T-helper 1 cell treated with Interleukin-12 subunit alpha and Interleukin-12 subunit beta and Interleukin-4 antibody, amounts not matched to agents 30 μg/mL and 1 μg/mL, for 36 hours (primary cell): ENCODE measurements around the gene BAAT.
"Not testable (repeated sequence)": the region's sequence is repeated elsewhere in the genome, so short reads cannot be mapped to it uniquely, and the experiment has no call there.

ENCODE experiments used
- H3K27ac Mint-ChIP-seq: one replicate; pipeline ENCODE4 v1.8.0; 2021; ENCODE audit warnings: mild to moderate bottlenecking, mixed read lengths
- H3K27me3 Mint-ChIP-seq: one replicate; pipeline ENCODE4 v1.8.0; 2021; ENCODE audit warnings: low read depth, mixed read lengths
- H3K36me3 Mint-ChIP-seq: one replicate; pipeline ENCODE4 v1.8.0; 2021; ENCODE audit warnings: low read depth, mixed read lengths
- H3K4me1 Mint-ChIP-seq: one replicate; pipeline ENCODE4 v1.8.0; 2021; ENCODE audit warnings: low read depth, mixed read lengths
- H3K4me3 Mint-ChIP-seq: one replicate; pipeline ENCODE4 v1.8.0; 2021; ENCODE audit warnings: mild to moderate bottlenecking, moderate library complexity, mixed read lengths
- H3K9me3 Mint-ChIP-seq: one replicate; pipeline ENCODE4 v1.8.0; 2021; ENCODE audit warnings: mixed read lengths

The BAAT gene

GRCh38 chr9:101327422-101327909 is 57.3 kb downstream of the BAAT start:
- H3K9me3 Mint-ChIP-seq, H3K4me1 Mint-ChIP-seq, H3K27me3 Mint-ChIP-seq, H3K4me3 Mint-ChIP-seq, H3K27ac Mint-ChIP-seq, H3K36me3 Mint-ChIP-seq: not testable (repeated sequence)

DNA sequence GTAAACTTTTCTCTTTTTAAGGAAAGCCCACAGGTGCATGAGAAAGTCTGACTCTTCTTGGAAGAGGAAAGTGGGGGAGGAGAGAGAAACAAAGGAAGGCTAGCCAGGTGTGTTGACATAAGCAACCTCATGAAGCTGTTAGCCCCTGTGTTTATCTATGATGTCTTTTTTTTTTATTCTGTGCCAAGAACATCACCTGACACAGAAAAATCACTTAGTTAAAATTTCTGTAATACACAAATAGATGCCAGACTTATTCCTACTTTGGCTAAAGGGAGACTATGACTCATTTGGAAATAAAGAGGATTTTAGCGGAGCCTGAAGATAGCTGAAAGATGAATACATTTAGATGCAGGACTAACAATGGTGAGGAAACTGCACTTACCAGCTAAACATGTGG is 58.3 kb downstream of the BAAT start:
- Mint-ChIP-seq H3K9me3 (no peaks in the 10 kb centered on the region), H3K27ac (no peak overlapping the region), H3K27me3 (peaks cover 4% of the 10 kb centered on the region), H3K4me3 (no peak overlapping the region), H3K36me3 (no peaks in the 10 kb centered on the region), H3K4me1 (no peaks in the 10 kb centered on the region)

GRCh38 chr9:101326035-101326434 is 58.8 kb downstream of the BAAT start:
- Mint-ChIP-seq H3K27ac (no peak overlapping the region), H3K4me3 (no peak overlapping the region), H3K36me3 (no peaks in the 10 kb centered on the region)

GRCh38 chr9:101325053-101325452 is 59.8 kb downstream of the BAAT start:
- Mint-ChIP-seq H3K27me3 (peaks cover 4% of the 10 kb centered on the region), H3K36me3 (no peaks in the 10 kb centered on the region), H3K4me3 (no peak overlapping the region), H3K9me3 (no peaks in the 10 kb centered on the region), H3K4me1 (no peaks in the 10 kb centered on the region), H3K27ac (no peak overlapping the region)

More at GRCh38 chr9:101326035-101326434, 58.8 kb downstream of the BAAT start:
- Mint-ChIP-seq H3K27me3 (peaks cover 4% of the 10 kb centered on the region), H3K4me1 (no peaks in the 10 kb centered on the region), H3K9me3 (no peaks in the 10 kb centered on the region)

DNA sequence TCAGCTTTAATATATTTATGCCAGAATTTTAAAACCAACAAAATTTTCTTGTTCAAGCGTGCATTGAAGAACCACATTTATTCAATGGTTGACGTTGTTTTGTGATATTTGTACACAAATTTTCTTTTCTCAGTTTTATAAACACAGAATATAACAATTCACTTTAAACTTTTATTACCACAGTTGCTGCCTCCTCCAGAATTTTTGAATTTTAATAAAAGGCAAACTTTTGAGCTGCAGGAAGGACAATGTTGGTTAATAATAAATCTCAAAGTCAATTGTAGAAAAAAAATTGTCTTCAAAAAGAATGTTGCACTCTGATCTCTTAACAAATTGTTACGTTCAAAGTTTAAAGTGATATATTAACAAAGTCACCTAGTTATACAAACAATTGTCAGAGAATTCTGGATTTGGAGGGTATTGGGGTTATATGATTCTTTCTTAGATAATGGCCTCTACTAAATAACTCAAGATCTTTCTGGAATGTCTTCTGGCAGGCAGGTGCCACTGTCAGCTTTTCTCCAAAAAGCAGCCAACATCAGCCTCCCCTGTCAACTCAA is 60.5 kb downstream of the BAAT start:
- H3K27me3 Mint-ChIP-seq: peaks cover 4% of the 10 kb centered on the region
- H3K9me3 Mint-ChIP-seq: no peaks in the 10 kb centered on the region
- H3K27ac Mint-ChIP-seq: no peak overlapping the region
- no peaks in the 10 kb centered on the region for H3K36me3 Mint-ChIP-seq
- no peak overlapping the region for H3K4me3 Mint-ChIP-seq
- no peaks in the 10 kb centered on the region for H3K4me1 Mint-ChIP-seq

DNA sequence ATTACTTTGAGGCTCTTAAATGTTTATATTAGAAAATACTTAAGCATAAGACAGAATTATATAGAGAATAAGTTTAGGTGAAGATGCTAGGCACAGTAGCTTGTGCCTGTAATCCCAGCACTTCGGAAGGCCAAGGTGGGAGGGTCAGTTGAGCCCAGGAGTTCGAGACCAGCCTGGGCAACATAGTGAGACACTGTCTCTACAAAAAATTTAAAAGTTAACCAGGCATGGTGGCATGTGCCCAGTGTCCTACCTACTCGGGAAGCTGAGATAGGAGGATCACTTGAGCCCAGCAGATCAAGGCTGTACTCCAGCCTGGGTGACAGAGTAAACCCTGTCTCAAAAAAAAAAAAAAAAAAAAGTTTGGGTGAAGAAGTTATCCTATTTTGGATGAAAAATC is 61.7 kb downstream of the BAAT start:
- Mint-ChIP-seq H3K4me3 (no peak overlapping the region), H3K27ac (no peak overlapping the region), H3K36me3 (no peaks in the 10 kb centered on the region), H3K4me1 (no peaks in the 10 kb centered on the region), H3K27me3 (peaks cover 4% of the 10 kb centered on the region), H3K9me3 (no peaks in the 10 kb centered on the region)

DNA sequence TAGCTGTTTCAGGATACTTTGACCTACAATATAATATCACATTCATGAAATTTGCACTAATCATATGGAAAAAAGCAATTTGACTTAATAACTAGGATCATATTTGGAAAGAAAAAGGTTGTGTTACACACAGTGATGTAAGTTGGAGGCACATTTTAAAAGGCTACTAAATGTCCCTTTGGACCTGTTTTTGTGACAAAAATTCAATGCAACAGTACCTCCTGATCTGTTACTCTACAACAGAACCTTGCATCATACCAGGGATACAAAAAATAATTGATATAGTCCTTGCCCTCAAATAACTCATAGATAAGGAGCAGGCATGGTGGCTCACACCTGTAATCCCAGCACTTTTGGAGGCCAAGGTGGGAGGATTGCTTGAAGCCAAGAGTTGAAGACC is 67.1 kb downstream of the BAAT start:
- H3K9me3 Mint-ChIP-seq: no peaks in the 10 kb centered on the region
- H3K4me3 Mint-ChIP-seq: no peak overlapping the region
- H3K27ac Mint-ChIP-seq: no peak overlapping the region
- no peaks in the 10 kb centered on the region for H3K4me1 Mint-ChIP-seq
- H3K27me3 Mint-ChIP-seq: no peaks in the 10 kb centered on the region
- no peaks in the 10 kb centered on the region for H3K36me3 Mint-ChIP-seq

- Mint-ChIP-seq H3K4me1 (no peaks in the 10 kb centered on the region), H3K36me3 (no peaks in the 10 kb centered on the region), H3K9me3 (no peaks in the 10 kb centered on the region), H3K27ac (no peak overlapping the region), H3K4me3 (no peak overlapping the region), H3K27me3 (no peaks in the 10 kb centered on the region)
Measured at GRCh38 chr9:101315112-101315450, 69.7 kb downstream of the BAAT start.

DNA sequence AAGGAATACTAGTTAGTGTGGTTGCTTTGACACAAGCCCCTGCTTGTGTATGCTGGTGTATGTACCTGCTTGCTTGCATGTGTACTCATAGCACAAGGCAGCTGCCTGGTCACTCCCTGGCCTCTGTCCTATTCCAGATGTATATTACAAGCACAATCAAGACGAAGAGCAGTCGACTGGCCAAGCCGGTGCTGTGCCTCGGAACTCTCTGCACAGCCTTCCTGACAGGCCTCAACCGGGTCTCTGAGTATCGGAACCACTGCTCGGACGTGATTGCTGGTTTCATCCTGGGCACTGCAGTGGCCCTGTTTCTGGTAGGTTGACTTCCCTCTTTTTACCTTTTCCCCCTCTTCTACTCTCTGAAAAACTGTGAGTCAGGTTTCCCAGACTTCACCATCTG is 72.1 kb downstream of the BAAT start:
- no peaks in the 10 kb centered on the region for H3K4me1 Mint-ChIP-seq
- H3K9me3 Mint-ChIP-seq: no peaks in the 10 kb centered on the region
- no peaks in the 10 kb centered on the region for H3K36me3 Mint-ChIP-seq
- H3K27me3 Mint-ChIP-seq: no peaks in the 10 kb centered on the region
- H3K4me3 Mint-ChIP-seq: no peak overlapping the region
- no peak overlapping the region for H3K27ac Mint-ChIP-seq

DNA sequence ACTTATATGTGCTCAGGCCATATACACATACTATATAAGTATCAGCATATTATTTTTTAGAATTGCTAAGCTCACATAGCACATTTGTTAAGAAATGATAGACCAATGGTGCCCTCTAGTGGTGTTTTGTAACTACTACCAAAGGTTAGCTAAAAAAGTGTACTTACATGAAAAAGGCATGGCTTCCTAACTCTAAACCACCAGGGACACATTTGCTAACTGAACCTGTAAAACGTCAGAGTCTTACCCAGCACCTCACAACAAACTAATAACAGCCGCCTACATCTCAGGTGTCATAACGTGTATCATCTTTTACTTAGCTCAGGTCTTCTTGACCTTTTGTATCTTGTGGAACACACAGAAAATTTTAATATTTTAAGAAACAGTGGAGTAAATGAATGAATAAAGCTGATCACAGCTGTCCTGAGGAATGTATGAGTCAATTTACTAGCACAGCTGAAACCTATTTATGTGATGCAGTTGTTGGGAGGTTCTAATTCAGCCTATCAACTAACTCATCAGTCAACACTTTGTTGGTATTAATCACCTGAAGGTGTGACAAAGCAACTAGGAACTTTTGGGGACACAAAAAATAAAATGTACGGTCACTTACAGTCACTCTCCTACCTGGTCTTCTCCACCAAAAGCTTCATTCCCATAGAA is 72.9 kb downstream of the BAAT start:
- no peak overlapping the region for H3K27ac Mint-ChIP-seq
- no peaks in the 10 kb centered on the region for H3K4me1 Mint-ChIP-seq
- H3K4me3 Mint-ChIP-seq: no peak overlapping the region
- no peaks in the 10 kb centered on the region for H3K36me3 Mint-ChIP-seq
- H3K27me3 Mint-ChIP-seq: no peaks in the 10 kb centered on the region
- no peaks in the 10 kb centered on the region for H3K9me3 Mint-ChIP-seq

GRCh38 chr9:101311191-101311590 is 73.6 kb downstream of the BAAT start:
- no peak overlapping the region for H3K27ac Mint-ChIP-seq
- H3K27me3 Mint-ChIP-seq: no peaks in the 10 kb centered on the region
- H3K36me3 Mint-ChIP-seq: no peaks in the 10 kb centered on the region
- H3K9me3 Mint-ChIP-seq: no peaks in the 10 kb centered on the region
- no peak overlapping the region for H3K4me3 Mint-ChIP-seq
- no peaks in the 10 kb centered on the region for H3K4me1 Mint-ChIP-seq
